Forelimb muscle (tissue), 1 donor: ENCODE results near the gene CTDSPL. TPM values are rescaled to one million over a fixed set of nuclear protein-coding genes. Genes with fewer than 3 reads are reported as not detected.
"Not testable (repeated sequence)": the region's sequence is repeated elsewhere in the genome, so short reads cannot be mapped to it uniquely, and the experiment has no call there.

Experiments
- DNase-seq: peaks from one replicate; pipeline ENCODE4 v3.0.0-alpha.2; 2013; ENCODE audit warnings: low read depth
- polyA plus RNA-seq: library from polyadenylated mRNA; unstranded; fragments of 120-200 nt; gene quantifications from one replicate; pipeline ENCODE4 v1.2.1, GENCODE V29; 2013; ENCODE audit not compliant: insufficient read length

The CTDSPL gene, protein sequence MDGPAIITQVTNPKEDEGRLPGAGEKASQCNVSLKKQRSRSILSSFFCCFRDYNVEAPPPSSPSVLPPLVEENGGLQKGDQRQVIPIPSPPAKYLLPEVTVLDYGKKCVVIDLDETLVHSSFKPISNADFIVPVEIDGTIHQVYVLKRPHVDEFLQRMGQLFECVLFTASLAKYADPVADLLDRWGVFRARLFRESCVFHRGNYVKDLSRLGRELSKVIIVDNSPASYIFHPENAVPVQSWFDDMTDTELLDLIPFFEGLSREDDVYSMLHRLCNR
- polyA plus RNA-seq = 36.3 TPM

DNA sequence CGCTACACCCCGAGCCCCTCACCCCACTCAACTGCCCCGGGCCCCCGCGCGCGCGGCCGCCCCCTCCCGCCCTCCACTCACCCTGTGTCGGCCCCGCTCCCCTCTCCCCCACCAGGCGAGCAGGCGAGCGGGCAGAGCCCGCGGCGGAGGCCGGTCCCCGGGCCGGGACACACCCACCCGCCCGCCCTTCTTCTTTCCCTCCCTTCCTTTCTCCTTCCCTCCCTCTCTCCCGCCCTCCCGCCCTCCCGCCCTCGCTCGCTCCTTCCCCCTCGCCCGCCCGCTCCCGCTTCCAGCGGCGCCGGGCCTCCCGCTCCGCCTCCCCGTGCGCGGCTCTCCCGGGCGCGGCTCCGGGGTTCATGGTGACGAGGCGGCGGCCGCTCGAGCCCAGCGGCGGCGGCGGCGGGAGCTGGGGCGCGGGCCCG lies at the start of gene CTDSPL:
Gene CTDSPL, plus strand, starts transcription at position 261 of the 422 bp plus-strand sequence. CDS start 320 bp downstream, outside the sequence.
- DNase-seq = no peak

DNA sequence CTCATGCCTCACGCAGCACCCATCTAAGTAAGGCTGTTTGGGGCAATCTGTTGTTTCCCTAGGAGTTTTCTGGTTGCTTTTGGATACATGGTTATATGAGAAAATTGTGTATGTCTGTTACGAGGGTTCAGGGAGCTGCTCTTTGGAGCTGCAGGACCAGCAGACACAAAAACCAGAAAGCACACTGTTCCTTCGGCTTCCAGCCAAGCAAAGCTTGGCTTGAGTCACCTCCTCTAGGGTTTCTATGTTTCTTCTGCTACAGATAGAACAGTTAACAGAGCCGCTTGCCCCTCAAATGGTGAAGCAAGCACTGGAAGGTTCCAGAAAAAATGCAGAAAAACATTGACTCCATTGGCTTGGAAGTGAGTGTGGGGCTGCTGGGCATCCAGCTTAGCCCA lies 49.2 kb upstream of the CTDSPL start:
- DNase-seq = peak; percentile 26

DNA sequence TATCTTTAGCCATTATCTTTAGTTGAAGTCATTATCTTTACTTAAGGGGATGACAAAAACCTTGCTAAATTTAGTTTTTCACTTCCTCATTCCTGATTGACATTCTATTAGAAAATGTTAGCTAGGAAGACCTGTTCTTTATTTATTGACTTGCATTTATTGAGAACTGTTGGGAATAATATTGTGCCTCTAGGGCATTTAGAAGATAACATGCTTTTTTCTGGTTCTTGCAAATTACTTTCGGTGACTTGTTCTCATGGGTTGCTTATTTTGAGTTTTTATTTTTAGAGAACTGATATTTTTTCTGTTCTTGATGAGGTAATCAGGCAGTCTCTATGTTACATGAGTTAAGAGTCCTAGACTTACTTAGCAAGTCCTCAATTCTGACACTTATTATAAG lies 48.3 kb upstream of the CTDSPL start:
- no peak for DNase-seq

DNA sequence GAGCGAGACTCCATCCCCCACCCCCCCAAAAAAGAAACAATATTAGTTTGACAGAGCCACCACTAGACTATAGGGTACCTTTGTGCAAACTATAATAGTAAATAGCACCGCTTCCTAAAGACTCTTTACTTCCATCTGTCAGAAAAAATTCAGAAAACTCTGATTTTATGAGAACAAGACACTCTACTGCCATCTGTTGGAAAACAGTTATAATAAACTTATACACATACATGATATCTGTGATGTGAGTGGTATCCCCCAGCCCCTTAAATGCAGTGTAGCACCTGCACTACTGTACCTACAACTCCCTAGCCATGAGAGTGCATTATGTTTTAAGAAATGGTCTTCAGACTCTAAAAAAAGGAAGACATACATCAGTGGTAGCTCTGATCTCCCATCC lies 47.1 kb upstream of the CTDSPL start:
- DNase-seq = no peak

DNA sequence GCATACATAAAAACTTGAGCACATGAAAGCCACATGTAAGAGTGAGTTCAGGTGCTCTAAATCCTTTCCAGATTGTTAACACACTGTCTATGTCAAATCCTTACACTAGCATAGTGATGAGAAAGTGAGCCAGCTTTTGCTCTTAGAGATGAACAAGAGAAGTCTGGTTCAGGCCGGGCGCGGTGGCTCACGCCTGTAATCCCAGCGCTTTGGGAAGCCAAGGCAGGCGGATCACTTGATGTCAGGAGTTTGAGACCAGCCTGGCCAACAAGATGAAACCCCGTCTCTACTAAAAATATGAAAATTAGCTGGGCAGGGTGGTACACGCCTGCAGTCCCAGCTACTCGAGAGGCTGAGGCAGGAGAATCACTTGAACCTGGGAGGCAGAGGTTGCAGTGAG lies 46.5 kb upstream of the CTDSPL start:
- not testable (repeated sequence) for DNase-seq

DNA sequence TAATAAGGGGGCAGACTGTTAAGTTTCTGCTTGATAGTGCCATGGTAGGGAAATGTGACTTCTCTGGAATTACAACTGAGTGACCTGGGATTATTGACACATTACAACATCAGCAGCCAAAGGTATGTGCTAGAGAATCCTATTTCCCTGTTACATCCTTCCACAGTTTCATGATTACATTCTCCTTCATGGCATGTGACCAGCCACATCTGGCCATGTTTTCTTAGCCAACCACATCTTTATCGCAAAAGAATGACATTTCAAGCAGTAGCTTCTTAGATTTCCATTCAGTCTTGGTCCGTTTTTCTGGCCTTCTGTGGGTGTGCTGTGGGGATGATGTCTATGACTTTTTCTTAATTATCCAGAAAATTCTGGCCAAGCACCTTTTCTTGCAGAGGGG lies 45.4 kb upstream of the CTDSPL start:
- no peak for DNase-seq

DNA sequence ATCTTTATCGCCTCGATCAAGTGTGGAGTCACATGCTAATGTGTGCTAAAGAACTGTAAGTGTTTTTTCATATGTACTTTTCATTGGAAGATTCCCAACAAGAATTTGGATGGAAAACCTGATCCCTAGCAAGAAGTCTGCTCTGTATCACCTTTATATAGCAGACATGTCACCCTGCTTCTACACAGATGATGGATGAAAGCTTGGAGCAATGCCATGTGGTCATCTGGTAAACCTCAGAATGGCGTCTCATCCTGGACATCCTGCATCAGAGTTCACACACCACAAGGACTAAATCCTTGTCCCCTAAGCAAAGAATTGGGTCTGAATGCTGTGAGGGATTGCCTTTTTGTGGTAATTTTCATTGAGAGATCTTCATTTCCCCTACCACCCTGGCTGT lies 42.1 kb upstream of the CTDSPL start:
- no peak for DNase-seq

DNA sequence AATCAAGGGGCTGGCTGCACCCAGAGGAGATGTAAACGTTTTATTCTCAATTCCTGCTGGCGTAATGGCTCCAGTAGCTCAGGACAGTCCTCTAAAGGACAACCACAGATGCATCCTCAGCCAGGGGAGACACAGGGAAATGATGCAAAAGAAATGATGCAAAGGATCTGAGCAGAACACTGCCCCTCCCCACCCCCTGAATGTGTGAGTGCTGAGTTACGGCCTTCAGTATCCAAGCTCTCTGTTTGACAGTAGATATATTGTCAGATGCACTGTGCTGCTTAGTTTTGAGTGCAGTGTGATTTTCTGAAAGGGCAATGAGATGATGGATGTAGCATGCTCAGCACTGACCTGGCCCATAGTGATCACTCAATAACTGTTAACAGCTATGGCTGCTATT lies 41.4 kb upstream of the CTDSPL start:
- no peak for DNase-seq

DNA sequence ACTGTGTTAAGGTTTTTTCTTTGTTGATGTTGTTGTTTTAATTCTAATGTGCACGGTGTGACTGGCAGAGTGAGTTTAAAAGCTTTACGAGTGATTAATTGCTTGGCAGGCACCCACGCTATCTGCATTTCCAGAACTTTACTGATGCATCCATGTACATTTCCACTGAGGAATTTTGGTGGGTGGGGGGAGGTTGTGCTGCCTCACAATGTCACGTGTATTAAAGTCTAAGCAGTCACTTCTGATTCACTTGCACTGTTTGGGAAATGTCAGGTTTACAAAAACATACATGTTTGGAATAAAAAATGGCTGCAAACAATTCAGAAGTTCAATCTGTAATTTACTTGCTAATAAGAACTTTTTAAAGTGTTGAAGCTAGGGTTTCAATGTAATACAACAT lies 38.5 kb upstream of the CTDSPL start:
- no peak for DNase-seq

DNA sequence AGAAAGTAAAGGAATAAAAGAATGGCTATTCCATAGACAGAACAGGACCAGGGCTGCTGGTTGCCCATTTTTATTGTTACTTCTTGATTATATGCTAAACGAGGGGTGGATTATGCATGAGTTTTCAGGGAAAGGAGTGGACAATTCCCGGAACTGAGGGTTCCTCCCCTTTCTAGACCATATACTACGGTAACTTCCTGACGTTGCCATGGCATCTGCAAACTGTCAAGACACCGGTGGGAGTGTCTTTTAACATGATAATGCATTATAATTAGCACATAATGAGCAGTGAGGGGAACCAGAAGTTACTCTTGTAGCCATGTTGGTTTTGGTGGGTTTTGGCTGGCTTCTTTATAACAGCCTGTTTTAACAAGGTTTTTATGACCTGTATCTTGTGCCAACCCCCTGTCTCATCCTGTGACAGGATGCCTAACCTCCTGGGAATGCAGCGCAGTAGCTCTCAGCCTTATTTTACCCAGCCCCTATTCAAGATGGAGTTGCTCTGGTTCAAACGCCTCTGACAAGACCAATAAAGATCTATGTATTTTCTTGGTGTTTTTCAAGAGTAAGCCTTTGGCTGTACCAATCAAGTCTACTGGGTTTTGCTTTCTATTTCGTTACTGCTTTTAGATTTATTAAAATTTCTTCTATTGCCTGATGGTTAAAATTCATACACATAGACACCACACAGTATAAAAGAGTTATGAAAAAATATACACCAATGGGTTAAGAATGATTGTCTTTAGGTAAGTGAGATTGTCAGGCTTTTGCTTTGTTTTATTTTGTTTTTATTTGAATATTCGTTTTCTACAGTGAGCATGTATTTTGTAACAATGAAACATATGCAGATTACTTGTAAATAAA lies 37.4 kb upstream of the CTDSPL start:
- DNase-seq = no peak

DNA sequence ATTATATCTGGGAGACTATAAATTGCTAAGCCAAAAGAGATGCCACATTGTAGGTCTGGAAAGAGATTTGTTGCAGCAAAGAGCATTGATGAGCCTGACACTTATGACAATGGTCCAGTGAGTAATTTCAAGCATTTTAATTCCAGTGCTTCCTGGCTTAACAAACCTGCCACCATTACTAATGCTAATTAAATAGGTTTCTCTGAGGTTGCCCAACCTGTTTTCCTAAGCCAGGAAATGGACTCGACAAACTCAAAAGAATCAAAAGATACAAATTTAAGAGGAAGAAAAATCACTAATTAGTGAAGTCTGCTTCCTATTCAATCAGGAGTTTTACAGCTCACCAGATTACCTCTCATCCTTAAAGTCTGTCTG lies 36.7 kb upstream of the CTDSPL start:
- no peak for DNase-seq

DNA sequence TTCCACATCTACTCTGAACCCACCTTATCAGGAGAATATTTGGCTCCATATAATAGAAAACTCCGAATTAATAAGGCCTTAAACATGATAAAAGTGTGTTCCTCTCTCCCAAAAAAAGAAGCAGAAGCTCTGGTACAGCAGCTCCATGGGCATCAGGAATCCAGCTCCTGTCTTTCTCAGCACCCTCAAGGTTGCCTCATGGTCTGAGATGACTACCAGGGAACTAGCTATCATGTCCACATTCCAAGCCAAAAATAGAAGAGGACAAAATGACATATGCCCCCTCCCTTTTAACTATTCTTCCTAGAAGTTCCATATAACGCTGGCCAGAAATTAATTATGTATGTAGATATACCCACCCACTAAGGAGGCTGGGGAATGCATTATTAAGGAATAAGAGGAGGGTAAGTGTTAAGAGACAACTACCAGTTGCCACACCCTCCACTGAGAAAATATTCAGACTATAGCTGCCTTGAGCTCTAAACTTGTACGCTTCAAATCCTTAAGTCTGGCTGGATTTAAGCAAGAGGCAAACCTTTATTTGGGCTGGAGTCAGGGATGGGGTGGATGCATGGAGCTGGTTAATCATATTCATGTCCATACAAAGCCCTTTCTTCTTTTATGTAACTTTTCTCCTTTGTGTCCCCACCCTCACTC lies 35.8 kb upstream of the CTDSPL start:
- DNase-seq = no peak

DNA sequence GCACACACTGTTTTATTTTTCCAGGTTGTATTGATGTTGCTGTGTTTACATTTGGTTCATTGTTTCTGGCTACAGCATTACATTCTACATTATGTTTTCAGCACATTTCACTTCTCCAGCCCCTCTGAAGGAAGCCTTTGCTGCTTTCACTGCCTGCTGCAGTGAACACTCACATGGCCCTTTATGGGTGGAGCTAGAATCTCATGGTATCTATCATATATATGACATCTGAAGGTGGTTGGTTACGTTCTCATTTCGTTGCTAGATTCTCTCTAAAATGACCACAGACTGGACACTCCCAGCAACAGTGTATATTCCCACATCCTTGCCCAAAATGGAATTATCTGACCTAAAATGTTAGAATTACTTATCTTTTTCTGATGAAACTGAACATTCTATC lies 35.2 kb upstream of the CTDSPL start:
- no peak for DNase-seq

DNA sequence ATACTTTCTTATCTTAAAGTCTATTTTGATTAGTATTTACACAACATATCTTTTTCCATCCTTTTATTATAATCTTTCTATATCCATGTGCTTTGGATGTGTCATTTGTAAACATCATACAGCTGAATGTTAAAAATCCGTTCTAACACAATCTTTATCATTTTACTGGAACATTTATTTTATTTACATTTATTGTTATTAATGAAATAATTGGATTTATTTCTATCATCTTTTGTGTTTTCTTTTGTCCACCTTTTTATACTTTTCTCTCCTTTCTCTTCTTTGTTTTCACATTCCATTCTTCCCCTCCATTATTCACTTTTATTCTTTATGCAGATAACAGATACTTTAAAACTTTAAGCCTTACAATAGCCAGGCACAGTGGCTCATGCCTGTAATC lies 34.7 kb upstream of the CTDSPL start:
- DNase-seq = no peak

DNA sequence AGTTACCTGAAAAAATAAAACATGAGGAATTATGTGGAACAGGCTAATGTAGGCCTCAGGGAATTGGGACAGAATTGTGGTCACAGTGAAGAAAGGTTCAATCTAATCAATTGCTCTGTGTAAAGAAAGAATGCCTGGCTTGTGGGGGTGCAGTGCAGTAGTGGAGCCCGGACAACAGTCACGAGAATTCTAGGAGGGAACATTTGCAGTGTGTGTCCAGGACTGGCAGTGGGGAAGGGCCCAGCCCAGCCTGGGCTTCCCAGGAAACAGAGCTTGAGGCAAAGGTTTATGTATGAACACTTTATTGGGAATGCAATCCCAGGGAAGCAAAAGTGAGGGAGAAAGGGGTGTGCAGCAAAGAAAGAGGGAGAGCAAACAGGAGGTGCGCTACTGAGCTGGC lies 29.2 kb upstream of the CTDSPL start:
- DNase-seq = no peak

DNA sequence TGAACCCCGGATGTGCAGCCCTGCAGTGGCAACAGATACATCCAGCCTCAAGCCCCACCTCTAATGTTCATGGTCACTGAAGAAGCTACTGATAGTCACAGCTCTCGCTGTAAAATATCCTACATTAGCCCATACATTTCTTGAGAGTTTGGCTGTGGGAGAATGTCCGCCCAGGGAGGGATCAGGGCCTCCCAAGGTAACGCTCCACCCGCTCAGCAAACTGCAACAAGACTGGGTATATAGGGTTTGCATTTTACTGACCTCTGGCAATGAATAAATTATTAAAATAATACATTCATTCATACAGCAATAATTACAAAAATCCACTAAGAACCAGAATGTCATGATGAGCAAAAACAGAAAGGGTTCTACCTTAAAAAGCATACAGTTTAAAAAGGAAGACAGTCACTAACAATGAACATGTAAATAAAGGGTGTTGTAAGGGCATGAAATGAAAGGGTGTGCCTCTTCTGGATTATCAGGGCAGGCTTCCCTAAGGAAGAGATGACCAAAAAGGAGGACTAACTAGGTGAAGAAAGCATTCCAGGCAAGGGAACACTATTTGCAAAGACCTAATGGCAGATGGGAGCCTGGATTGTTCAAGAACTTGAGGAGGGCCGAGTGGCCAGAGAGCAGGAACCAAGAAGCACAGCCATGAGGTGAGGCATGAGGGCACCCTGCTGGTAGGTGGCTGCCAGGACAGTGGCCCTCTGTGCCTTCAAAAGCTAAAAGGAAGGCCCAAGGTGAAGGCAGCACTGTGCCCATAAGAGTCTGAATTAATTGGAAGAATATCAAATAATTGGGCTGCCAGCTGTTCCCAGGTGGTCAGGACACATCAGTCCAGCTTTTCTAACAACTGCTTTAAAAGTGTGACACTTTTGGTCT lies 28.1 kb upstream of the CTDSPL start:
- no peak for DNase-seq

DNA sequence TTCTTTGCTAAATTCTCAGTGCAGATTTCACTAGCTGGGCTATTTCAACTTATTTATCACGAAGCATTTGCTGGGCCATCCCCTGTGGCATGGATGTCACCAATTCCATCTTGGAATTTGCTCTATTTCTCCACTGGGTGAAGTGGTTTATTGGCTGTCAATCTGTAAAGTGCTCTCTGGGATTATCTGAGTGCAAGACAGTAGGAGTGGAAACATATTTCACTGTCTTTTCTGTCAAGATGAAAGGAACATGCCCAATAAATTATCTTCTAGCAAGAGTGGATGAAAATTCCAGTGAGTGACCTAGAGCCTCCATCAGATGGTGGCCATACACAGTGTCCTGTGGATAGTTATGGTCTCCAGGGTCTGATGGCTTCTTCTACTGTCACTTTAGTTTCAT lies 25.1 kb upstream of the CTDSPL start:
- no peak for DNase-seq

DNA sequence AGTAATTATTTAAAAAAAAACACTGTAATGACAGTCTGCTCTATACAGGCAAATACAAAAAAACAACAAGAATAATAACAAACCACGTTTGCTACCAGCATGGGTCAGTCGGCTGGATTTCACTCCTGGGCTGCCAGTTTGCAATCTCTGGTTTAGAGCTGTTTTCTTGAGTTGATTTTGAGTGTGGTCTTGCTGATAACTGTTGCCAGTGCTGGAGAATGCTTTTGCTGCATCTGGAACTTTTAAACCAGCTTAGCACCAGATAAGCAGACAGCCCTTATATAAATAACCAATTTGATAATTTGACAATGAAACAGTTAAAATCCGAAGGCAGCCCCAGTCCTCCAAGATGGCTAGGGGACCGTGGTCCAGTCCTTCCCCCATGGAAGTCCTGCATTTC lies 14.0 kb upstream of the CTDSPL start:
- DNase-seq = no peak

DNA sequence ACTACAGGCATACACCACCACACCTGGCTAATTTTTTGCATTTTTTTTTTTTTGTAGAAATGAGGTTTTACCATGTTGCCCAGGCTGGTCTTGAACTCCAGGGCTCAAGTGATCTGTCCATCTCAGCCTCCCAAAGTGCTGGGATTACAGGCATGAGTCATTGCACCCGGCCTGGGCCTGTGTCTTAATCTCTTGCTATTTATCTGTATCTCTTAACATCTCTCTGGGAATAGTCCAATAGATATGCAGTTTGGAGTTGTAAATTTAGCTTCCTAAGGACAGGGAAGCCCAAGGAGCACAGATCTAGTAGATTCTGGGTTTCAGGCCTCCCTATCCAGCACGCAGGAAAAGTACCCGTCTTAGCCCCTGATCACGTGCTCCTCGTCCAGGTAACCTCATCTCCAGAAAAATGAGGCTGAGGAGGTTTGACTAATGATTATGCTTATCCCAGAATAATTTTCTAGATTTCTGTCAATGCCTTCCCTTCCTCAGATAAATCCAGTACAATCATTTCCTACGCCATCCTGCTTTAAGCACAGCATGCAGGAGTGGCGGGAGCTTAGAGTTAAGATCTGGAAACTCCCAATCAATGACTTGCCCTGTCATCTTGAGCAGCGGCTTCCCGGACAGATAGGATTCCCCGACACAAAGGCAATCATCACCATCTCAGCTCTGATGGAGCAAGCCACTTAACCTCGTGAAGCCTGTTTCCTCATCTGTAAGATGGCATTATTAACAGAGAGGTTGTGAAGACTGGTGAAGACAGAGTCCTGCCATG lies 12.3 kb upstream of the CTDSPL start:
- no peak for DNase-seq

DNA sequence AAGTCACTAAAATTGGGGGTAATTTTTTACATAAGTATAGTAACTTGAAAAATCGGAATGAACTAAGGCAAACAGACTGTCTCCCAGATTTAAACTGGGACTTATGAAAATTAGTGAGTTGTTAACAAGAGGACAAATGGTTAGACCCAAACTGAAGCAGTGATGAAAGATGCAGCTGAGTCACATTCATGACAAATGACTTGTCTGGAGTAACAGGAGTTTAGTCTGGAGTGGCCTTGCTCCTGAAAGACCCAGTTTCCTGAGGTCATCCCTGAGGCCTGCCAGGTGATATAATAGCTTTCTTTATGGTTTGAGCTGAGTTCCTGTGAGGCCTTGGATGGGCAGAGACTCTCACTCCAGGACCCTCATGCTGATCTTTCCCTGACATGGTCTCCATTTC lies 9.6 kb upstream of the CTDSPL start:
- no peak for DNase-seq

DNA sequence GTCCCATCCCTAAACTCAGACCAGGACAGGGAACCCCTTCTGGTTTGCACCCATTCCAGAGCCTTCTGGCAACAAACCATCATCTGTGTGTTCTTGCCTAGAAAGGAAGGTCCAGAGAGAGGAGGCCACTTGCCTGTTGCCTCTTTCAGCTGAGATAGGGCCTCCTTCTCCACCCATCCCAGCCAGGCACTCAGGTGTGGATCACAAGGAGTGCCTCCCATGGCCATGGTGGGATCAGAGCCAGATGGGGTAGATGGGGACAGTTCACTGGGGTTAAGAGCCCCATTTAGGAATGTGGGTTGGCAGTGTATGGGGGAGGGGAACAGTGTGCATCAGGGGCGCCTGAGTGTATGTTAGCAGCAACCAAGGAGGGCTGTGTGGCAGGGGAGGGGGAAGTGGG lies 8.9 kb upstream of the CTDSPL start:
- no peak for DNase-seq
